Activated T-helper 2 cell treated with anti-CD3 and anti-CD28 coated beads, Interferon-gamma antibody, Interleukin-2, Interleukin-4, amounts not matched to agents 10 μg/mL and 5 μg/mL and 100 μg/mL, durations not matched to agents 14 hours and 24 hours and 36 hours (primary cell): ENCODE data around the gene BIRC2. TPM values are rescaled to one million over a fixed set of nuclear protein-coding genes. Genes with fewer than 3 reads are reported as not detected.
"Not testable (repeated sequence)": the region's sequence is repeated elsewhere in the genome, so short reads cannot be mapped to it uniquely, and the experiment has no call there.

Experiments
- DNase-seq: peaks from one replicate; pipeline ENCODE4 v3.0.0; 2021; ENCODE audit warnings: low spot score
- H3K27ac Mint-ChIP-seq: one replicate; pipeline ENCODE4 v1.8.0; 2021; ENCODE audit warnings: mixed read lengths
- H3K27me3 Mint-ChIP-seq: one replicate; pipeline ENCODE4 v1.8.0; 2021; ENCODE audit warnings: low read depth, mixed read lengths
- H3K36me3 Mint-ChIP-seq: one replicate; pipeline ENCODE4 v1.8.0; 2021; ENCODE audit warnings: low read depth, mixed read lengths
- H3K4me1 Mint-ChIP-seq: one replicate; pipeline ENCODE4 v1.8.0; 2021; ENCODE audit warnings: low read depth, mixed read lengths
- H3K4me3 Mint-ChIP-seq: one replicate; pipeline ENCODE4 v1.8.0; 2021; ENCODE audit warnings: low read depth, mild to moderate bottlenecking, moderate library complexity, mixed read lengths
- H3K9me3 Mint-ChIP-seq: one replicate; pipeline ENCODE4 v1.8.0; 2021; ENCODE audit warnings: mixed read lengths
- intact Hi-C: fragments of 100-400 bp; cut with micrococcal nuclease; formaldehyde crosslinking; loops from one replicate; pipeline ENCODE4 v1.15.1; 2023
- total RNA-seq: library from RNA; stranded (reverse); gene quantifications from 2 replicates; pipeline ENCODE4 v1.2.3, GENCODE V29; 2022

The BIRC2 gene
- total RNA-seq, 1 donor from 2014 or later = 30.4 TPM

DNA sequence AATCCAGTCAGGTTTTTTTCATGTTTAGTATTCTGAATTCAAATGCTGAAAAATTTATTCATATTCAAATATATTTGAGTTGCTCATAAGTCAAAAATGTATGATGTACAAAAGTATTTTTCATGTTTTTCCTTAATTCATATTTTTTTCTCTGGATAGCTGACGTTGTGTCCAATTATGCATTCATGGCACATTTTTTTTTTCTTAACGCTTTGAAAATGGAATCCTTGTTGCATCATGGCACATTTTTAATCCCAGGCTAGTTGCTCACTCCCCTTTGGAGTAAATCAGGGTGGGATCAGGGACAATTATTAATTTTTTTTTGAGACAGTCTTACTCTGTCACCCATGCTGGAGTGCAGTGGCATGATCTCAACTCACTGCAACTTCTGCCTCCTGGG is 15.7 kb upstream of the BIRC2 start:
- no peaks in the 10 kb centered on the region for H3K27me3 Mint-ChIP-seq
- intact Hi-C loops = no loop called here
- H3K9me3 Mint-ChIP-seq = no peaks in the 10 kb centered on the region
- peaks cover 82% of the 10 kb centered on the region for H3K36me3 Mint-ChIP-seq
- no peak overlapping the region for H3K4me3 Mint-ChIP-seq
- H3K4me1 Mint-ChIP-seq = peaks cover 23% of the 10 kb centered on the region
- peak overlapping the region; percentile 29 for H3K27ac Mint-ChIP-seq
- no peak for DNase-seq

DNA sequence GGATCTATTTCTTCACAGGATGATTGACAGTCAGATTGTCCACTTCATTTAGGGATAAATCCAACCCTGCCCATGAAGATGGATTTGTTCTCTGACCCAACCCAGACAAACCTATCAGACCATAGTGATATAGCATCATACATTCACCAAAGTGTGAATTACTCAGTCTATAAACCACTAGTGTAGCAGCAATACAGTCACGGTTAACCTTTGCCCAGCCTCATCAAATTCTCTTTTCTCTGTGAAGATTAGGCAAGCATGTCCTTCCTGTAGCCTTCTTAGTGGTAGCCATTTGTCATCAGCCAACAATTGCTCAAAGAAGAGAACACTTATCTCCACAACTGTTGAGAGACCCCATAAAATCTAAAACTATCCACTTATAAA is 14.4 kb upstream of the BIRC2 start:
- no peaks in the 10 kb centered on the region for H3K27me3 Mint-ChIP-seq
- peak overlapping the region; percentile 60 for H3K27ac Mint-ChIP-seq
- peaks cover 76% of the 10 kb centered on the region for H3K36me3 Mint-ChIP-seq
- peaks cover 21% of the 10 kb centered on the region for H3K4me1 Mint-ChIP-seq
- no peak for DNase-seq
- H3K4me3 Mint-ChIP-seq = no peak overlapping the region
- intact Hi-C loops = no loop called here
- H3K9me3 Mint-ChIP-seq = no peaks in the 10 kb centered on the region

DNA sequence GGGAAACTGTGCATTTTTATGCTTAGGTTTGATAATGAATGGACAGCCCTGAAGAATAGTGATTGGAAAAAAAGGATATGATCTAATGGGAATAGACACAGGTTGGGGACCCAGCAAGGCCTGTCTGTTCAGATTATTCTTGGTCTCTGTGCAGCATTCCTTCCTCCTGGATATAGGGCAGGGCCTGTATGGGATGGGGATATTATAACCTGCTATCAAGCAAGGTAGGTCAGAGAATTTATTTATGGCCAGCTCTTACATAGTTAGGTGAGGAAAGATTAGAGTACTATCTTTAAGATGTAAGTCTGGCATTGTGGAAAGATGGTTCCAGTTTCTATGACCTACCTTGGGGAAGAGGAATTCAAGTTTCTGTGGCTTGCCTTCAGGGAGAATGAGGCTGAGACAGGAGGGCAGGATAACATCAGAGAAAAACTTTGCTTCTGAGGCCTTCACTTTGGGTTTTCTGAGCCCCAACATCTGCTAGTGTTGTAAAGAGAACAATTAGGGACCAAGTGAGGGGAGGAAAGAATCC is 8.5 kb upstream of the BIRC2 start:
- peaks cover 36% of the 10 kb centered on the region for H3K36me3 Mint-ChIP-seq
- peaks cover 20% of the 10 kb centered on the region for H3K4me1 Mint-ChIP-seq
- DNase-seq = no peak
- no peaks in the 10 kb centered on the region for H3K9me3 Mint-ChIP-seq
- H3K4me3 Mint-ChIP-seq = no peak overlapping the region
- no peaks in the 10 kb centered on the region for H3K27me3 Mint-ChIP-seq
- peak overlapping the region; percentile 36 for H3K27ac Mint-ChIP-seq
- intact Hi-C loops = no loop called here

DNA sequence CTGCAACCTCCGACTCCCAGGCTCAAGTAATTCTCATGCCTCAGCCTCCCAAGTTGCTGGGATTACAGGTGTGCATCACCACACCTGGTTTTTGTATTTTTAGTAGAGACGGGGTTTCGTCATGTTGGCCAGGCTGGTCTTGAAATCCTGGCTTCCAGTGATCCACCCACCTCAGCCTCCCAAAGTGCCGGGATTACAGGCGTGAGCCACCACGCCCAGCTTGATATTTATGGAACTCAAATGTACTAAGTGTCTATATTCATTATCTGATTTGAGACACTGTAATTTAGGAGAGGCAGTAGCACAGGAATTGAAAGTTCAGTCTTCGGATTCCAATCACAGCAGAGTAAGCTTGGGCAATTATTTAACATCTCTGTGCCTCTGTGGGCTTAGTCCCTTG is 5.7 kb upstream of the BIRC2 start:
- intact Hi-C loops = loop anchor here (1.0 to 2.0 kb wide), 4 partner anchors 53 to 325 kb away; no protein-coding TSS in a partner anchor
- not testable (repeated sequence) for DNase-seq, H3K27me3 Mint-ChIP-seq, H3K4me3 Mint-ChIP-seq, H3K9me3 Mint-ChIP-seq, H3K27ac Mint-ChIP-seq
- Mint-ChIP-seq H3K36me3 (peaks cover 26% of the 10 kb centered on the region), H3K4me1 (peaks cover 25% of the 10 kb centered on the region)

DNA sequence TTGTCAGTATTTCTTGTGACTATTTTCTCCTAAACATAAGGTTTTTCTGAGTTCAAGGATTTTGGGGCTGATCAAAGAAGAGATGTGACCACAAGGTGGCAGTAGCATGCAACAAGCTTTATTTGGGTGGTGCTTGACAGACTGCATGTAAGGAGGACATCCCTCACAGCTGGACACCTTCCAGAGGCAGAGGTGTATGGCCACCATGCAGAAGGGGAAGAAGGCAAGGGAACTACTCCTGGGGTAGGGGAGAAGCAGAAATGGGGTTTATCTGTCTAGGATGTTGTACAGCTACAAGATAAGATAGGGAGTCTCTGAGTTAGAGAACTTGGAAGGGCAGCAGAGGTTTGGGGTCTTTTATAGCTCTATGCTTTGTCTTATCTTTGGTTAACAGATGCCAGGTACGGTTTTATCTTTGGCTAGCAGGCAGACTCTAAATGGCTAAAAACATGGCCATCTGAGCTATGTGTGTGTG is 5.1 kb upstream of the BIRC2 start:
- Mint-ChIP-seq H3K4me1 (peaks cover 27% of the 10 kb centered on the region), H3K4me3 (no peak overlapping the region), H3K27ac (no peak overlapping the region), H3K9me3 (no peaks in the 10 kb centered on the region), H3K27me3 (no peaks in the 10 kb centered on the region), H3K36me3 (peaks cover 22% of the 10 kb centered on the region)
- DNase-seq = peak; percentile 56
- intact Hi-C loops = loop anchor here (1.0 to 2.0 kb wide), 4 partner anchors 54 to 324 kb away; no protein-coding TSS in a partner anchor

DNA sequence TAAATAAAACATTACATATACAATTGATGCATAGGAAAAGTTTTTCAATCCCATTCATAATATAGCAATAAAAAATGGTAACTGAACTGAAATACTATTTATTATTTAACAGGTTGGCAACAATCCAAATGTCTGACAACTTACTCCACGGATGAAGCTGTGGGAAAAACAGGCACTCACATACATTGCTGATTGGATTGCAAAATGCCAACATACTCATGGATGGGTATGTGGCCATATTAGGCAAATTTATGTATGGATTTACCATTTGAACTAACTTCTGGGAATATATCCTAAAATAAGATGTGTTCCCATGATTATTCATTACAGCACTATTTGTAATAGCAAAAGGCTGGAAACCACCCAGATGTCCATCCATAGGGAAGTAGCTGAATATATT is 3.2 kb upstream of the BIRC2 start:
- intact Hi-C loops = no loop called here
- no peak overlapping the region for H3K4me3 Mint-ChIP-seq
- peaks cover 25% of the 10 kb centered on the region for H3K4me1 Mint-ChIP-seq
- H3K9me3 Mint-ChIP-seq = no peaks in the 10 kb centered on the region
- H3K27ac Mint-ChIP-seq = no peak overlapping the region
- H3K36me3 Mint-ChIP-seq = peaks cover 19% of the 10 kb centered on the region
- no peaks in the 10 kb centered on the region for H3K27me3 Mint-ChIP-seq
- DNase-seq = no peak

DNA sequence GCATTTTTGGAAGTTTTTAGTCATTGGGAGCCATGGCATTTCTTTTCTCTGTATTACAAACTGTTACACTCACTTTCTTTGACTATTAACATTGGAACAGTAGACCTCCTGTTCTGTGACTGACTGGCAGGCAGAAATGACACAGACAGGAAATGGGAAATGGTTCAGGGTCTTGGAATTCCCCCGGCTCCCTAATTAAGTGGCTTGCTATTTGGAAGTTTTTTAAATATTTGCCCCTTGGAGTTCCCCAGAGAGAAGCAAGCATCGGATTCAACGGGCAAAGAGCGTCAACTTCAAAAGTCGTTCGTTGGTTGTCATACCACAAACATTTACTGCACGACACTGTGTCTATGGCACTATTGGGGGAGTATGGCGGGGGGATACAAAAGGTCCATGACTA is 1.1 kb upstream of the BIRC2 start:
- peaks cover 30% of the 10 kb centered on the region for H3K4me1 Mint-ChIP-seq
- no peaks in the 10 kb centered on the region for H3K9me3 Mint-ChIP-seq
- peak overlapping the region; percentile 98 for H3K4me3 Mint-ChIP-seq
- DNase-seq = no peak
- peaks cover 30% of the 10 kb centered on the region for H3K36me3 Mint-ChIP-seq
- no peaks in the 10 kb centered on the region for H3K27me3 Mint-ChIP-seq
- peak overlapping the region; percentile 98 for H3K27ac Mint-ChIP-seq
- intact Hi-C loops = loop anchor here (5.0 kb wide), 1 partner anchor 216 kb away; no protein-coding TSS in a partner anchor

DNA sequence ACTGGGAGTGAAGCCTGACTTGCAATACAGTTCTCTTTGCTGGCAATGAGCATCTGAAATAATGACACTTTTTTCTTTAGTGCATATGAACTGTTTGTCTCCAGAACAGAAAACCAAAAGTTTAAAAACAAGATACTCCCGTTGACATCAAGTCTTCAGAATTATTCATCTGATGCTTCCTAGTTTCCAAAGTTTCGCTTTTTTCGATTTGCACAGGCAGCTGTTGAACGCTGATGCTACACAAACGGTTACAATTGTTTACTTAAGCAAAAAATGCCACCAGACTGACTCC is 612 bp upstream of the BIRC2 start:
- no peaks in the 10 kb centered on the region for H3K27me3 Mint-ChIP-seq
- H3K4me3 Mint-ChIP-seq = peak overlapping the region; percentile 98
- DNase-seq = no peak
- H3K9me3 Mint-ChIP-seq = no peaks in the 10 kb centered on the region
- intact Hi-C loops = loop anchor here (5.0 kb wide), 1 partner anchor 216 kb away; no protein-coding TSS in a partner anchor
- peaks cover 35% of the 10 kb centered on the region for H3K36me3 Mint-ChIP-seq
- peak overlapping the region; percentile 98 for H3K27ac Mint-ChIP-seq
- H3K4me1 Mint-ChIP-seq = peaks cover 30% of the 10 kb centered on the region

DNA sequence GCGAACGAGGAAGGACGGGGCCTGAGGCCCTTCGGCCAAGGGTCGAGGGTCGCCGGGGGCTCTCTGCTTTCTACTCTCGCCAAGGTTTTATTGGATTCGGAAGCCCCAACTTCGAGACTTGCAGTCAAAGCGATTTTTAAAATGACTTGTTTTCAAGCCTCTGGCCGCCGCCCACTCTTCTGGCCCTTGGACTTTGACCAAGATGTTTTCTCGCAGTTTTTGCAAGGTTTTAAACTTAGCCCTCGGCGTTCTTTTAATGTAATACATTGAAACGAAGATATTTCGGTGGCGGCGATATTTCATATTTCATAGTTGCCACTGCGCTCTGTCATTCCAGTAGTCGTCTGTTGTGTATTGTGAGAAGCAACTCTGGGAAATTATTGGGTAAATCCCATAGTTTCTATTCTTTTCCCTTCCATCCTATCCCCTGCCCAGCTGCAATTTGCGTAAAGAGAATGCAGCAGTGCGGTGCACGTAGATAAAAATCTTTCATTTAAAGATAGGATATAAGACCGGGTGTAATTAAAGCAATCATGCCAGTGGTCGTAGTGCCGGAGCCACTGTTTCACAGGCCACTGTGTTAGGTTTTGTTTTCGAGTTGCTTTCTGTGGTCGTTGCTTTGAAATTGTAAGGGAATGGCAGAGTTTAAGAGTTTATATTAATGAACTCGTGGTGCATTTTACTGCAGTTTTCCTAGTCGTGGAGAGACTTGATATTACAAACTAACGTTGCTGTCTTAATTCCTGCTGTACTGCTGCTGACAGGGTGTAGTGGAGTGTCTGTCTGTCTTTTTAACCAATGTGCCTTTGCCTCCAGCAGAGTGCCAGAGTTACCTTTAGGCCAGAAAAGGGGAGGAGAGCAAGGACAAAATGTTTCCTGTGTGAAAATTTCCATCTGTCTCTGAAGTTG is 702 bp downstream of the BIRC2 start:
- Mint-ChIP-seq H3K9me3 (no peaks in the 10 kb centered on the region), H3K27me3 (no peaks in the 10 kb centered on the region), H3K27ac (peak overlapping the region; percentile 98), H3K36me3 (peaks cover 41% of the 10 kb centered on the region), H3K4me3 (peak overlapping the region; percentile 98), H3K4me1 (peaks cover 28% of the 10 kb centered on the region)
- intact Hi-C loops = loop anchor here (1.0 to 5.0 kb wide), 4 partner anchors 30 to 215 kb away; partner anchors contain the start of gene BIRC3
- DNase-seq = no peak

DNA sequence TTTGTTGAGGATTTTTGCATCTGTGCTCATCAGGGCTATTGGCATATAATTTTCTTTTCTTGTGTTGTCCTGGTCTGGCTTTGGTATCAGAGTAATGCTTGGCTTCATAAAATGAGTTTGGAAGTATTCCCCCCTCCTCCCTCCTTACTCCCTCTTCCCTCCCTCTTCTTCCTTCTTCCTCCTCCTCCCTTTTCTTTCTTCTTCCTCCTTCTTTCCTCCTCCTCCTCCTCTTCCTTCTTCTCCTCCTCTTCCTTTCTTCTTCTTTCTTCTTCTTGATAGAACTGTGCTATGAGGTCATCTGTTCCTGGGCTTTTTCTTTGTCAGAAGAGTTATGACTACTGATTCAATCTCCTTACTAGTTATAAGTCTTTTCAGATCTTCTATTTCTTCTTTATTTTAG is 10.1 kb downstream of the BIRC2 start:
- Mint-ChIP-seq H3K27ac (no peak overlapping the region), H3K9me3 (peaks cover 29% of the 10 kb centered on the region), H3K27me3 (no peaks in the 10 kb centered on the region), H3K4me3 (no peak overlapping the region), H3K36me3 (peaks cover 79% of the 10 kb centered on the region), H3K4me1 (peaks cover 41% of the 10 kb centered on the region)
- intact Hi-C loops = no loop called here
- no peak for DNase-seq

DNA sequence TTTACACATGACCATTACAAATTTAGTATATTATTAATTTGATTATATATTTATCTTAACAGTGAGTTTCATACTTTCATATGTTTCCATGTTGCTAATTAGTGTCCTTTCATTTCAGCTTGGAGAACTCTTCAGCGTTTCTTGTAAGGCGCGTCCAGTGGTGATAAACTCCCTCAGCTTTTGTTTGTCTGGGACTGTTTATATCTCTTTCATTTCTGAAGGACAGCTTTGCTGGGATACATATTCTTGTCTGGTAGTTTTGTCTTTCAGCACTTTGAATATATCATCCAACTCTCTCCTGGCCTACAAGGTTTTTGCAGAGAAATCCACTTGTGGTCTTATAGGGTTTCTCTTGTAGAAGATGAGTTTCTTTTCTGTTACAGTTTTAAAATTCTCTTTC is 12.4 kb downstream of the BIRC2 start:
- Mint-ChIP-seq H3K27me3 (no peaks in the 10 kb centered on the region), H3K4me1 (peaks cover 41% of the 10 kb centered on the region), H3K4me3 (no peak overlapping the region), H3K36me3 (peaks cover 82% of the 10 kb centered on the region), H3K27ac (no peak overlapping the region), H3K9me3 (peaks cover 29% of the 10 kb centered on the region)
- DNase-seq = no peak
- intact Hi-C loops = no loop called here

DNA sequence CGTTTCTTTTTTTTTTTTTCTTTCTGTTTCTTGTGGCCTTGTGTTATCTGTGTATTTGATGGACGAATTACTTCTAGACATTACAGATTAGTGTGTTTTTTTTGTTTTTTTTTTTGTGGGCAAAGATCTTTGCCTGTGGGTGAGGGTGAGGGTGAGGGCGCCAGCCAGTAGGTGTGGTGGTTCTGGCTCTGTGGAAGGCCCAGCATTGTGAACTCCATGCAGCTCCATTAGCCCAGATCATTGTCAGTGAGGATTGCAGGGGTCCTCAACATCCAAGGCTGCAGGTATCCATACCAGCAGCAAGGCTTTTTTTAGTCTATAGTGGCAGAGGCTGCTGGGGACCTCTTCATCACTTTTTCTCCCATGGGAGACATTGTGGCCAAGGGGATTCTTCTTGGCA is 13.7 kb downstream of the BIRC2 start:
- no peaks in the 10 kb centered on the region for H3K27me3 Mint-ChIP-seq
- H3K4me1 Mint-ChIP-seq = peaks cover 41% of the 10 kb centered on the region
- H3K27ac Mint-ChIP-seq = no peak overlapping the region
- peaks cover 80% of the 10 kb centered on the region for H3K36me3 Mint-ChIP-seq
- DNase-seq = no peak
- H3K9me3 Mint-ChIP-seq = peaks cover 17% of the 10 kb centered on the region
- intact Hi-C loops = no loop called here
- H3K4me3 Mint-ChIP-seq = no peak overlapping the region
